ENCODE data around the gene BAG5.

DNA sequence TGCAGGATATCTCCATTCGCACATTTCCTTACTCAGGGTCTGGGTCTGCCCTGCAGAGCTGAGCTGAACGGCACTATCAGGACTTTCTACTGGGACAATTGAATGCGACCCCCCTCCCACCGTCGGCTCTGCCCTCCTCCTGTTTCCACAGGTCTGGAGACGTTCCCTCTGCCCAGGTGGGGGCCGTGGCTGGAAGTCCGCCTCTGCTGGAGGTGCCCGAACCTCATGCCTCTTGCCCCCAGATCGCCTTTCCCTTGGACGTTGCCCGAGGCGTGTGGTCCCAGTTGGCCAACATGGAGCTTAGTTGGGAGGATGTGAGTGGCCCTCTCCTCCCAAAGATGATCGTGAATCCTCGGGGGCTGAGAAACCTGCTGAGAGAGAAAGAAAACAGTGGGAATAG, 45.4 kb upstream of the BAG5 start:
- no peak for TF ChIP-seq POLR2A (IDR thresholded peaks at IDR 0.05; ENCODE audit: low read length)
- no peak for TF ChIP-seq GATA1 (IDR thresholded peaks at IDR 0.05; ENCODE audit: low read depth, low read length)

Measured in erythroblast (primary cell).